BJ (cell line): ENCODE results near the gene C17orf50. TPM values are rescaled to one million over a fixed set of nuclear protein-coding genes. Genes with fewer than 3 reads are reported as not detected.

ENCODE experiments used
- CTCF ChIA-PET: fragments of 350-600 bp; formaldehyde crosslinking; extraction: SDS; loops from one replicate; lab custom pipeline; 2021; ENCODE audit warnings: antibody characterized with exemption, inconsistent platforms; lab: Yijun Ruan, JAX
- POLR2A ChIA-PET: fragments of 300-600 bp; sonication (Branson Sonifier 250); formaldehyde crosslinking; extraction: SDS; loops from one replicate; lab custom pipeline; 2021; ENCODE audit warnings: antibody characterized with exemption; lab: Charles Lee
- DNase-seq: peaks from one replicate; pipeline ENCODE4 v3.0.0-alpha.2; 2011; ENCODE audit warnings: low read depth
- H3K27me3 ChIP-seq: 2 replicates; pipeline ENCODE4 v1.6.0; 2011; ENCODE audit warnings: low read length; ENCODE audit not compliant: control insufficient read depth, insufficient read depth
- H3K36me3 ChIP-seq: 2 replicates; pipeline ENCODE4 v1.5.1; 2011; ENCODE audit warnings: low read length; ENCODE audit not compliant: control insufficient read depth, insufficient read depth
- H3K4me3 ChIP-seq: 2 replicates; pipeline ENCODE4 v1.5.1; 2011; ENCODE audit warnings: low read depth, mild to moderate bottlenecking, control low read depth, low read length
- polyA plus RNA-seq: library from polyadenylated mRNA; depleted of rRNA; stranded (reverse); fragments of >200 nt; gene quantifications from 2 replicates; pipeline ENCODE4 v1.2.3, GENCODE V29; 2011
- TF ChIP-seq, protein P1 (sequence below): IDR thresholded peaks from 2 replicates; pipeline ENCODE4 v1.5.1; 2011; ENCODE audit warnings: low read depth, mild to moderate bottlenecking, control low read depth, inconsistent platforms, low read length, moderate library complexity; ENCODE audit not compliant: insufficient read depth

C17orf50 gene
- polyA plus RNA-seq, 1 experiment = not detected

DNA sequence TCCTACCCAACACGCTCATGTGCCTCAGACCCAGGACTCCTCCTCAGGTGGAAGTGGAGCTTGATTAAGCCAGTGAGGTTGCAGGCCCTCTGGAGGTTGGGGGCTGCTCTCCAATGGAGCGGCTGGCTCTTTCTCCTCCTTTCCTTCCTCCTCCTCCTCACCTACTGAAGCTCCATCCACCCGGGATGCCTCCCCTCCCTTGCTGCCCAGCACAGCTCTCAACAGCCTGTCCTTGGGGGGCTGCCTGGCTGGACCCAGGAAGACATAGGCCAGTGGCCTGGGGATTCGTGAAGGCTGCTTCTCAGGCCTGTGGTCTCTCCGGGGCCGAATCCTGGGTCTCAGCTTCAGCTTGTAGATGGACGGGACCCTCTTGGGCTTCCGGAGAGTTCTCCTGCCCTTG lies 15.9 kb upstream of the C17orf50 start:
- no peak for DNase-seq
- no peaks in the 10 kb centered on the region for H3K36me3 ChIP-seq
- H3K4me3 ChIP-seq = no peak overlapping the region
- ChIA-PET POLR2A (no interaction called here), CTCF (interaction anchor here (0.6 to 12.1 kb wide), 6 partner anchors 57 to 166 kb away, joined by 3 to 268 read pairs (median 3); partner anchors contain the start of genes PEX12 and TAF15)
- H3K27me3 ChIP-seq = peaks cover 31% of the 10 kb centered on the region
- TF ChIP-seq, protein P1, sequence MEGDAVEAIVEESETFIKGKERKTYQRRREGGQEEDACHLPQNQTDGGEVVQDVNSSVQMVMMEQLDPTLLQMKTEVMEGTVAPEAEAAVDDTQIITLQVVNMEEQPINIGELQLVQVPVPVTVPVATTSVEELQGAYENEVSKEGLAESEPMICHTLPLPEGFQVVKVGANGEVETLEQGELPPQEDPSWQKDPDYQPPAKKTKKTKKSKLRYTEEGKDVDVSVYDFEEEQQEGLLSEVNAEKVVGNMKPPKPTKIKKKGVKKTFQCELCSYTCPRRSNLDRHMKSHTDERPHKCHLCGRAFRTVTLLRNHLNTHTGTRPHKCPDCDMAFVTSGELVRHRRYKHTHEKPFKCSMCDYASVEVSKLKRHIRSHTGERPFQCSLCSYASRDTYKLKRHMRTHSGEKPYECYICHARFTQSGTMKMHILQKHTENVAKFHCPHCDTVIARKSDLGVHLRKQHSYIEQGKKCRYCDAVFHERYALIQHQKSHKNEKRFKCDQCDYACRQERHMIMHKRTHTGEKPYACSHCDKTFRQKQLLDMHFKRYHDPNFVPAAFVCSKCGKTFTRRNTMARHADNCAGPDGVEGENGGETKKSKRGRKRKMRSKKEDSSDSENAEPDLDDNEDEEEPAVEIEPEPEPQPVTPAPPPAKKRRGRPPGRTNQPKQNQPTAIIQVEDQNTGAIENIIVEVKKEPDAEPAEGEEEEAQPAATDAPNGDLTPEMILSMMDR = no peak

DNA sequence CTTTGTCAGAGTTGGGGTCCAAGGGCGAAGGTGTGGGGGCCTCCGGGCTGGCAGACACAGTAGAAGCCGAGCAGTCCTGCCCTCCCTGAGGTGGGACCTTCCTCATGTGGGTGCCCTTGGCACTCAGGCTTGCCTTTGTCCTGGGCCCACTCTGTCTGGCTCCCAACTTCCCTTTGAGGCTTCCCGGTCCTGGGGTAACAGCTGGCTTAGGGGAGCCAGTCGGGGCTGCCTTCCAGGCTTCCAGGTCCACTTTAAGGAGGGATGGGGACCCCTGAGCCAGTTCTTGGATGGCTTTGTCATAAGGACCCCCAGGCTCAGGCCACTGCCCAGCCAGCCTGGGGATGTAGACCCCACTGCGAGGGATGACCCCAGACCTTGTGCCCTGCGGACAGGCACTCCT lies 15.4 kb upstream of the C17orf50 start:
- Histone ChIP-seq H3K4me3 (no peak overlapping the region), H3K27me3 (peaks cover 28% of the 10 kb centered on the region), H3K36me3 (no peaks in the 10 kb centered on the region)
- DNase-seq = no peak
- TF ChIP-seq, protein P1 = no peak
- POLR2A ChIA-PET = no interaction called here
- CTCF ChIA-PET = interaction anchor here (1.5 to 12.1 kb wide), 4 partner anchors 14 to 138 kb away, joined by 3 to 268 read pairs (median 16); partner anchors contain the start of genes RASL10B and TAF15

DNA sequence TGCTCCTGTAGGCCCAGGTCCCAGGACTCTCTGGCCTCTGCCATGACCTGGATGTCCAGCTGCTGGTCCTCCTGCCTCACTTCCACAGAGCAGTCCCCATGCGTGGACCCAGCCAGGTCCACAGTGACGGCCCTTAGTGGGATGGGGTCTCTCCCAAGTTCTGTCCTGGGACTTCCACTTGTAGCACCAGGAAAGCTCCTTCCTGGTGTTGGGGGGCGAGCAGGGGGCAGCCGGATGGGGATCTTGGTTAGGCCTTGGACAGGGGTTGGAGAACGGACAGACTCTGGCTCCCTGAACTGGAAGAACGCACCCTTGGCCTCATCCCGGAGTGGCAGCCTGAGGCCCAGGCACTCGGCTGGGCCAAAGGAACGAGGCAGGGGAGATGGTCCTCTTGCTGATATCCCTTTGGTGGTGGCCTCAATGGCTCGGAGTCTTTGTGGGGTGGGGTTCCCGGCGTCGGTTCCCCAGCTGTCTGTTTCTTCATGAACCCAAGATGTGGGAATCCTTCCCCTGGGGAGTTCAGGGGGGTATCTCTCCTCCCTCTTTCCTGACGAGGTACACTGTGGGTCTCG lies 14.9 kb upstream of the C17orf50 start:
- H3K4me3 ChIP-seq = no peak overlapping the region
- peaks cover 22% of the 10 kb centered on the region for H3K27me3 ChIP-seq
- ChIA-PET CTCF (interaction anchor here (0.7 to 12.1 kb wide), 6 partner anchors 15 to 190 kb away, joined by 3 to 268 read pairs (median 9); partner anchors contain the start of gene RASL10B), POLR2A (no interaction called here)
- DNase-seq = no peak
- TF ChIP-seq, protein P1 = no peak
- H3K36me3 ChIP-seq = no peaks in the 10 kb centered on the region

DNA sequence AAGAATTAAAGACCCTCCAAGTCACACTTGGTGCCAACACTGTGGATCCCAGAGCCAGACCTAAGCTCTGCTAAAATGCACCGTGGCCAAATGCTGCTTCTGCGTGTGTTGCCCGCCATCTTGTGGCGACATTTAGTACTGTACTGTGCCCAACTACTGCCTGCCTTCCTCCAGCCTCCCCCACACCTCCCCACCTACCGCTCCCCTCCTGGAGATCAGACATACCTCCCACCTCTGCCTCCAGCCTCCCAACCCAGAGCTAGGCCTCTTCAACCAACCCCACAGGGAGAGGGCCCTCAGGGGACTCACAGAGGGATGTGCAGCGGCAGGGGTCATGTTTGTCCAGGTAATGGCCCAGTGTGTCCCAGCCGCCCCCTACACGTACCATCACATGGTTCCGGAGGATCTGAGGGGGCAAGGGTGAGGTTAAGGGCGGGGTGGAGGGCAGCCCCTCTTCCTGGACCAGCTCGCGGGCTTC lies 13.1 kb upstream of the C17orf50 start:
- ChIA-PET POLR2A (no interaction called here), CTCF (interaction anchor here (0.6 to 12.1 kb wide), 63 partner anchors 9 to 752 kb away, joined by 3 to 268 read pairs (median 5); partner anchors contain the start of genes C17orf50, PEX12, RASL10B and SLFN12L)
- Histone ChIP-seq H3K4me3 (no peak overlapping the region), H3K27me3 (peaks cover 13% of the 10 kb centered on the region), H3K36me3 (no peaks in the 10 kb centered on the region)
- TF ChIP-seq, protein P1 = peak; percentile 82
- DNase-seq = no peak

DNA sequence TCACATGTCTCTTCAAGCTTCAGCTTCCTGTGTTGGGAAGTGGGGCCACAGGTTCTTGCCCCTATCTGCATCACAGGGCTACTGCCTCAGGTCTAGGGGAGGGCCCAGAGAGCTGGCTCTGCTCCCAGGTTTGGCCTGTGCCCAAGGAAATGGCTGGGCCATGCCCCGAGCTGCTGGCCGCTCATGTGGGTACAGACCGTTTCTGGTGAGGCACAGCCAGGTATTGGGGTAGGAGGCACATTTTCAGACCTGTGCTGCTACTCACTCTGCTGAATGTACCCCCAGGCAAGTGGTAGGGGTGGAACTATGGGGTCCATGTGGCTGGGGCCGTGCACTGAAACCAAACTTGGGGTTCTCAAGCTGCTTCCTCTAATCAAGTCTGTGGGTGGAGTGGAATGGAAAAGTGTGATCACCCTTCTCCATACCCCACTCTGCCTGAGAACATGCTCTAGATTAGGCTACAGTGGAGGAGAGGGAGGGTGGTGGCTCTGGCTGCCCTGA lies 12.3 kb upstream of the C17orf50 start:
- ChIA-PET POLR2A (no interaction called here), CTCF (interaction anchor here (0.8 to 12.1 kb wide), 35 partner anchors 9 to 437 kb away, joined by 3 to 268 read pairs (median 7); partner anchors contain the start of genes C17orf50, PEX12, RASL10B and SLFN12L)
- Histone ChIP-seq H3K27me3 (peaks cover 12% of the 10 kb centered on the region), H3K4me3 (no peak overlapping the region), H3K36me3 (no peaks in the 10 kb centered on the region)
- DNase-seq = no peak
- TF ChIP-seq, protein P1 = no peak
